HFF-Myc (cell line): ENCODE measurements around the gene CHRNB2.
"Not testable (repeated sequence)": the region's sequence is repeated elsewhere in the genome, so short reads cannot be mapped to it uniquely, and the experiment has no call there.

ENCODE experiments used
- DNase-seq: peaks from one replicate; pipeline ENCODE4 v3.0.0-alpha.2; 2011; ENCODE audit warnings: low read depth; ENCODE audit errors: extremely low read depth
- H3K4me3 ChIP-seq: replicated peaks from 2 replicates; pipeline ENCODE4 v1.5.1; 2011; ENCODE audit warnings: low read depth, mild to moderate bottlenecking, control low read depth, low read length
- CTCF ChIP-seq: IDR thresholded peaks from 2 replicates; pipeline ENCODE4 v1.5.1; 2012; ENCODE audit warnings: mild to moderate bottlenecking, low read depth, low read length, control low read depth; ENCODE audit errors: missing control alignments

CHRNB2 gene

GRCh38 chr1:154529308-154529707, 38.3 kb upstream of the CHRNB2 start:
- H3K4me3 ChIP-seq: no peak overlapping the region
- no peak for DNase-seq
- TF ChIP-seq CTCF: no peak

- H3K4me3 ChIP-seq, DNase-seq: not testable (repeated sequence)
Observed at GRCh38 chr1:154531950-154532349, 35.6 kb upstream of the CHRNB2 start.

DNA sequence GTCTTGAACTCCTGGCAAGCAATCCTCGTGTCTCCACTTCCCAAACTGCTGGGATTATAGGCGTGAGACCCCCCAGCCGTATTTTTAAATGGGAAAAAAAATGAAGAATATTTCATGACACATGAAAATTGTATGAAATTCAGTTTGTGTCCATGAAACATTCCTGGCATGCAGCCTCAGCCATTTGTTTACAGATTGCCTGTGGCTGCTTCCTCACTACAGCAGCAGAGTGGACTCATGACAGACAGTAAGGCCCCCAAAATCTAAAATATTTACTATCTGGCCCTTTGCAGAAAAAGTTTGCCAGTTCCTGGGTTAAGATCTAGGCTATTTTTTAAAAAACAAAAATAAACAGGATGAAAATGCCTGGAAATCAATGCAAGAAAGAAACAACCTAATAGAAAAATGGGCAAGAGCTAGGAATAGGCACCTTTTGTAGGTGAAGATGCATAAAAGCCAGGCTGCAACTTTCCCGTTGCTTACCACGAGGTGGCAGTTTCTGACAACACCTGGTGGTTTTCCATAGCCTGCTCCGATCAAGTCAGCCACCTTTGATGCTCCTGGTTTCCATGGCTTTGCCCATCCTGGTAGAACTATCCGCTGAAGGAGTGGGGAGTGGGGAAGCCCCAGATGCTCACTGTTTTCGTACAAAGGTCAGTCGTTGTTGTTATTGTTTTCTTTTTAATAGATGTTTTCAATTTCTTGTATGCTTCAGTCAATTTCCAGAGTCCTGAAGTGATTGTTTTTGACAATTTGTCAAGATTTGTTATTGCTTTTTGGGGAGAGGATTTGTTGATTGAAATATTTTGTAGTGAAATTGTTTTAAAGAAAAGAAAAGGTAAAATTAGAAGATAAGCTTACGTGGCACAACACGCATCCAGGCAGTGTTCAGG, 33.4 kb upstream of the CHRNB2 start:
- no peak overlapping the region for H3K4me3 ChIP-seq
- TF ChIP-seq CTCF: peak; percentile 47
- DNase-seq: no peak

DNA sequence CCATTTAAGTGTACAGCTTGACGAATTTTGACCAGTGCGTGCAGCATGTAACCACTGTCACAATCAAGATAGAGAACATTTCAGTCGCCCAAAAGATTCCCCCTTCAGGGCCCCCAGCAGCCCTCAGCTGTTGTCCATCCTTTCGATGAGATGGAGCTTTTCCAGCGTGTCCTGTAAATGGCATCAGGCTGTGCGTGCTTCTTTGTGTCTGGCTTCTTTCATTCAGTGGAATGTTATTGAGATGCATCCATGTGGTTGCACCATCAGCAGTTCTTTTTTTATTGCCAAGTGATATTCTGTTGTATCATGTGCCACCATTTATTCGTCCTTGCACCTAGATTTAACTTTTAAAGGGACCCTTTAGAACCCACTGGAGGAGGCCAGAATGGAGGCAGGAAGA, 31.0 kb upstream of the CHRNB2 start:
- no peak for TF ChIP-seq CTCF
- DNase-seq: no peak
- no peak overlapping the region for H3K4me3 ChIP-seq

- DNase-seq: no peak
- TF ChIP-seq CTCF: no peak
- H3K4me3 ChIP-seq: no peak overlapping the region
Observed at GRCh38 chr1:154539486-154540483, 27.8 kb upstream of the CHRNB2 start.

GRCh38 chr1:154541231-154541630, 26.3 kb upstream of the CHRNB2 start:
- no peak for DNase-seq
- no peak overlapping the region for H3K4me3 ChIP-seq
- no peak for TF ChIP-seq CTCF
